Dendritic cell treated with granulocyte-macrophage colony-stimulating factor and Interleukin-4, amounts not matched to agents 40 ng/mL and 50 ng/mL, for 4 days (primary cell): ENCODE data around the gene HADH.

Experiments
- H3K27ac Mint-ChIP-seq: one replicate; pipeline ENCODE4 v1.8.0; 2022; ENCODE audit warnings: mild to moderate bottlenecking, mixed read lengths
- H3K27me3 Mint-ChIP-seq: one replicate; pipeline ENCODE4 v1.8.0; 2022; ENCODE audit warnings: mild to moderate bottlenecking, mixed read lengths
- H3K36me3 Mint-ChIP-seq: one replicate; pipeline ENCODE4 v1.8.0; 2022; ENCODE audit warnings: low read depth, mixed read lengths
- H3K4me1 Mint-ChIP-seq: one replicate; pipeline ENCODE4 v1.8.0; 2022; ENCODE audit warnings: low read depth, mixed read lengths
- H3K4me3 Mint-ChIP-seq: one replicate; pipeline ENCODE4 v1.8.0; 2022; ENCODE audit warnings: mild to moderate bottlenecking, moderate library complexity, mixed read lengths
- H3K9me3 Mint-ChIP-seq: one replicate; pipeline ENCODE4 v1.8.0; 2022; ENCODE audit warnings: mixed read lengths
- intact Hi-C: fragments of 100-400 bp; cut with micrococcal nuclease; formaldehyde crosslinking; loops from one replicate; pipeline ENCODE4 v1.15.0; 2022

The HADH gene

GRCh38 chr4:108072300-108072699 is 82.6 kb downstream of the HADH start:
- H3K9me3 Mint-ChIP-seq, result no peaks in the 10 kb centered on the region
- no peaks in the 10 kb centered on the region for H3K4me1 Mint-ChIP-seq
- no peak overlapping the region for H3K4me3 Mint-ChIP-seq
- intact Hi-C loops, result no loop called here
- no peaks in the 10 kb centered on the region for H3K36me3 Mint-ChIP-seq
- H3K27me3 Mint-ChIP-seq, result peaks cover 1% of the 10 kb centered on the region
- H3K27ac Mint-ChIP-seq, result no peak overlapping the region

DNA sequence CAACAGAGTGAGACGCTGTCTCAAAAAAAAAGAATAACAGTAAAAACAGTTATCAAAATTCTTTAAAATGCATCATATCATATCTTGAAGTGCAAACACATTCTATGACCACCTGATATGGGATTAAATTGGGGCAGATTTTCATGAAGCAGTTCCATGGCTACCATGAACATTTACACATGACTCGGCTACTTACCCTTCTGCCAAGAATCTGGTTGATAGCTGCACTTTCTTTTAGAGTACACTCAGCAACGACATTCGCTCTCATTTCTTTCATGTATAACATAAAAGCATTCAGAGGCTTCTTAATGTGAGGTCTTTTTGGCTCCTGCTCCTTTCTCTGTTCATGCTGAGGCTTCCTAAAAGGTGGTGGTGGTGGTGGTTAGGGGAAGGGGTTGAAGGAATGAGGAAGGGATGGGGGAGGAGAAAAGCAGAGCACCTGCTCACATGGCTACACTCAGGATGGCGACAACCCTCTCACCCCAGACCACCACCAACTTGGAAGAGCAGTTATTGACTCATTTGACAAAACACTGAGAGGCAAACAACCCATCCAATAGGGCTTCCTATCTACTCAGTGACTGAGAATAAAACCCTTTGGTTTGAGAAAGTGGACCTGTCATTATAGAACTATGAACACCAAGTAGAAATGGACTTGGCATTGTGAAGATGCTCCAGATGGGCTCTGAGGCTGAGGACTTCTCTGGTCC is 88.5 kb downstream of the HADH start:
- Mint-ChIP-seq H3K9me3 (no peaks in the 10 kb centered on the region), H3K4me3 (no peak overlapping the region), H3K27me3 (peaks cover 3% of the 10 kb centered on the region), H3K36me3 (no peaks in the 10 kb centered on the region), H3K27ac (no peak overlapping the region), H3K4me1 (no peaks in the 10 kb centered on the region)
- intact Hi-C loops, result no loop called here

GRCh38 chr4:108080747-108081146 is 91.1 kb downstream of the HADH start:
- Mint-ChIP-seq H3K27me3 (peaks cover 2% of the 10 kb centered on the region), H3K27ac (no peak overlapping the region), H3K4me1 (no peaks in the 10 kb centered on the region), H3K9me3 (no peaks in the 10 kb centered on the region), H3K36me3 (no peaks in the 10 kb centered on the region), H3K4me3 (no peak overlapping the region)
- intact Hi-C loops, result no loop called here

GRCh38 chr4:108081256-108081655 is 91.6 kb downstream of the HADH start:
- Mint-ChIP-seq H3K4me3 (no peak overlapping the region), H3K4me1 (no peaks in the 10 kb centered on the region), H3K9me3 (no peaks in the 10 kb centered on the region), H3K27me3 (peaks cover 2% of the 10 kb centered on the region), H3K36me3 (no peaks in the 10 kb centered on the region), H3K27ac (no peak overlapping the region)
- intact Hi-C loops, result no loop called here
